CD8-positive, alpha-beta memory T cell (primary cell): ENCODE results near the gene ANKS6. TPM values are rescaled to one million over a fixed set of nuclear protein-coding genes. Genes with fewer than 3 reads are reported as not detected.
A peak's percentile ranks its signal among the peaks of the same experiment; 100 is the strongest.

Experiments used
- CTCF ChIA-PET: fragments of 350-600 bp; sonication (Branson Sonifier 250); formaldehyde crosslinking; loops from one replicate; lab custom pipeline; 2021; ENCODE audit warnings: antibody characterized with exemption; lab: Charles Lee
- POLR2A ChIA-PET: fragments of 350-600 bp; sonication (Branson Sonifier 250); formaldehyde crosslinking; loops from one replicate; lab custom pipeline; 2021; ENCODE audit warnings: antibody characterized with exemption; lab: Charles Lee
- DNase-seq, 5 donors: peaks; one replicate each; pipeline versions ENCODE4 v3.0.0 to v3.0.0-alpha.2; 2020 to 2022; ENCODE audit warnings: mixed read lengths in 1 of 5
- H3K27ac ChIP-seq: one replicate; pipeline ENCODE4 v1.7.0; 2013; ENCODE audit warnings: low read depth, mild to moderate bottlenecking, low read length, moderate library complexity
- H3K27me3 ChIP-seq: 2 replicates; pipeline ENCODE4 v1.7.0; 2013; ENCODE audit warnings: low read length, mild to moderate bottlenecking; ENCODE audit not compliant: insufficient read depth, poor library complexity, severe bottlenecking
- H3K36me3 ChIP-seq: 2 replicates; pipeline ENCODE4 v1.7.0; 2013; ENCODE audit warnings: mild to moderate bottlenecking, low read length, moderate library complexity; ENCODE audit not compliant: insufficient read depth
- H3K4me1 ChIP-seq: 2 replicates; pipeline ENCODE4 v1.7.0; 2013; ENCODE audit warnings: mild to moderate bottlenecking, low read length, moderate library complexity; ENCODE audit not compliant: insufficient read depth
- H3K4me3 ChIP-seq: 2 replicates; pipeline ENCODE4 v1.7.0; 2013; ENCODE audit warnings: mild to moderate bottlenecking, low read length
- H3K9me3 ChIP-seq: 2 replicates; pipeline ENCODE4 v1.7.0; 2013; ENCODE audit warnings: mild to moderate bottlenecking, low read length
- H3K27ac Mint-ChIP-seq, 8 donors: one replicate each; pipeline ENCODE4 v1.8.0; 2020 to 2021; ENCODE audit warnings: mixed read lengths in 8 of 8, mild to moderate bottlenecking in 6 of 8, inconsistent platforms in 3 of 8, moderate library complexity in 3 of 8
- H3K27me3 Mint-ChIP-seq, 2 donors: one replicate each; pipeline ENCODE4 v1.8.0; 2020 to 2021; ENCODE audit warnings: mixed read lengths in 2 of 2, mild to moderate bottlenecking in 1 of 2, moderate library complexity in 1 of 2
- H3K36me3 Mint-ChIP-seq, 3 donors: one replicate each; pipeline ENCODE4 v1.8.0; 2020 to 2021; ENCODE audit warnings: mixed read lengths in 3 of 3, inconsistent platforms in 1 of 3, mild to moderate bottlenecking in 1 of 3
- H3K4me1 Mint-ChIP-seq, 3 donors: one replicate each; pipeline ENCODE4 v1.8.0; 2020 to 2021; ENCODE audit warnings: mixed read lengths in 3 of 3, inconsistent platforms in 1 of 3, mild to moderate bottlenecking in 1 of 3
- H3K4me3 Mint-ChIP-seq, 7 donors: one replicate each; pipeline ENCODE4 v1.8.0; 2020 to 2021; ENCODE audit warnings: mixed read lengths in 7 of 7, mild to moderate bottlenecking in 6 of 7, moderate library complexity in 4 of 7, inconsistent platforms in 2 of 7
- H3K9me3 Mint-ChIP-seq, 5 donors: one replicate each; pipeline ENCODE4 v1.8.0; 2020 to 2022; ENCODE audit warnings: mixed read lengths in 5 of 5, mild to moderate bottlenecking in 3 of 5, moderate library complexity in 2 of 5, inconsistent platforms in 1 of 5
- polyA plus RNA-seq: library from polyadenylated mRNA; unstranded; fragments of 300-500 nt; fragmentation: Illumina TruSeq; gene quantifications from one replicate; pipeline ENCODE4 v1.2.3, GENCODE V29; 2021
- total RNA-seq, 2 experiments: library from RNA; stranded (reverse); gene quantifications; one replicate each; pipeline ENCODE4 v1.2.3, GENCODE V29; 2021

The ANKS6 gene
- total and polyA plus RNA-seq, 3 experiments from 2014 or later: 9.0 to 17.5 (median 16.8) TPM

- H3K4me1 ChIP-seq: no peaks in the 10 kb centered on the region
- H3K9me3 ChIP-seq: no peaks in the 10 kb centered on the region
- no peaks in the 10 kb centered on the region for H3K36me3 Mint-ChIP-seq
- H3K36me3 ChIP-seq: no peaks in the 10 kb centered on the region
- DNase-seq: no peak
- H3K4me1 Mint-ChIP-seq: peaks cover 7 to 16% (median 11%) of the 10 kb centered on the region in 3 donors
- H3K9me3 Mint-ChIP-seq: no peaks in the 10 kb centered on the region
- H3K4me3 ChIP-seq: no peak overlapping the region
- H3K27me3 Mint-ChIP-seq: peaks cover 40 to 70% of the 10 kb centered on the region in 2 donors
- no peak overlapping the region for H3K27ac ChIP-seq
- ChIA-PET POLR2A (no interaction called here), CTCF (no interaction called here)
- H3K4me3 Mint-ChIP-seq: peak overlapping the region in 1 of 7 donors; percentile 65
- H3K27ac Mint-ChIP-seq: no peak overlapping the region
- H3K27me3 ChIP-seq: peaks cover 5% of the 10 kb centered on the region
Measured at GRCh38 chr9:98707166-98708102, 88.9 kb downstream of the ANKS6 start.

GRCh38 chr9:98706651-98707165 is 89.6 kb downstream of the ANKS6 start:
- no peak overlapping the region for H3K4me3 ChIP-seq
- H3K9me3 Mint-ChIP-seq: no peaks in the 10 kb centered on the region
- no peaks in the 10 kb centered on the region for H3K9me3 ChIP-seq
- H3K27me3 Mint-ChIP-seq: peaks cover 39 to 68% of the 10 kb centered on the region in 2 donors
- H3K4me3 Mint-ChIP-seq: peak overlapping the region in 2 of 7 donors; percentile 10 to 23
- DNase-seq: no peak
- no peaks in the 10 kb centered on the region for H3K36me3 ChIP-seq
- peaks cover 7 to 16% (median 11%) of the 10 kb centered on the region in 3 donors for H3K4me1 Mint-ChIP-seq
- no peaks in the 10 kb centered on the region for H3K36me3 Mint-ChIP-seq
- H3K27ac Mint-ChIP-seq: no peak overlapping the region
- CTCF ChIA-PET: no interaction called here
- H3K27me3 ChIP-seq: peaks cover 9% of the 10 kb centered on the region
- no peaks in the 10 kb centered on the region for H3K4me1 ChIP-seq
- POLR2A ChIA-PET: interaction anchor here (0.6 kb wide), 1 partner anchor 1271 kb away, joined by 4 read pairs; no protein-coding TSS in a partner anchor
- no peak overlapping the region for H3K27ac ChIP-seq

GRCh38 chr9:98702835-98703380 is 93.4 kb downstream of the ANKS6 start:
- H3K36me3 Mint-ChIP-seq: no peaks in the 10 kb centered on the region
- DNase-seq: no peak
- Histone ChIP-seq H3K27ac (no peak overlapping the region), H3K4me3 (no peak overlapping the region), H3K4me1 (no peaks in the 10 kb centered on the region), H3K36me3 (no peaks in the 10 kb centered on the region), H3K9me3 (no peaks in the 10 kb centered on the region), H3K27me3 (peaks cover 9% of the 10 kb centered on the region)
- peaks cover 31 to 67% of the 10 kb centered on the region in 2 donors for H3K27me3 Mint-ChIP-seq
- ChIA-PET CTCF (no interaction called here), POLR2A (no interaction called here)
- H3K9me3 Mint-ChIP-seq: peaks cover 0 to 4% (median 2%) of the 10 kb centered on the region in 5 donors
- H3K4me3 Mint-ChIP-seq: no peak overlapping the region
- no peak overlapping the region for H3K27ac Mint-ChIP-seq
- H3K4me1 Mint-ChIP-seq: peaks cover 5 to 7% (median 6%) of the 10 kb centered on the region in 3 donors

GRCh38 chr9:98702340-98702739 is 94.0 kb downstream of the ANKS6 start:
- Histone ChIP-seq H3K4me1 (no peaks in the 10 kb centered on the region), H3K27ac (no peak overlapping the region), H3K9me3 (no peaks in the 10 kb centered on the region), H3K36me3 (no peaks in the 10 kb centered on the region), H3K4me3 (no peak overlapping the region), H3K27me3 (peaks cover 9% of the 10 kb centered on the region)
- ChIA-PET CTCF (no interaction called here), POLR2A (no interaction called here)
- DNase-seq: no peak
- H3K9me3 Mint-ChIP-seq: peaks cover 0 to 4% (median 2%) of the 10 kb centered on the region in 5 donors
- H3K27ac Mint-ChIP-seq: no peak overlapping the region
- H3K36me3 Mint-ChIP-seq: no peaks in the 10 kb centered on the region
- peaks cover 5 to 7% (median 6%) of the 10 kb centered on the region in 3 donors for H3K4me1 Mint-ChIP-seq
- peaks cover 31 to 67% of the 10 kb centered on the region in 2 donors for H3K27me3 Mint-ChIP-seq
- H3K4me3 Mint-ChIP-seq: no peak overlapping the region

- H3K36me3 ChIP-seq: no peaks in the 10 kb centered on the region
- Mint-ChIP-seq H3K9me3 (peaks cover 0 to 5% (median 2%) of the 10 kb centered on the region in 5 donors), H3K27ac (no peak overlapping the region), H3K4me3 (no peak overlapping the region), H3K4me1 (peaks cover 0 to 4% (median 2%) of the 10 kb centered on the region in 3 donors), H3K27me3 (peaks cover 25 to 65% of the 10 kb centered on the region in 2 donors), H3K36me3 (no peaks in the 10 kb centered on the region)
- ChIA-PET CTCF (no interaction called here), POLR2A (no interaction called here)
- H3K4me3 ChIP-seq: no peak overlapping the region
- H3K27me3 ChIP-seq: peaks cover 6% of the 10 kb centered on the region
- no peaks in the 10 kb centered on the region for H3K9me3 ChIP-seq
- DNase-seq: no peak
- H3K27ac ChIP-seq: no peak overlapping the region
- H3K4me1 ChIP-seq: no peaks in the 10 kb centered on the region
Measured at GRCh38 chr9:98701576-98701975, 94.8 kb downstream of the ANKS6 start.

- no peak overlapping the region for H3K27ac ChIP-seq
- peaks cover 21 to 64% of the 10 kb centered on the region in 2 donors for H3K27me3 Mint-ChIP-seq
- ChIA-PET POLR2A (no interaction called here), CTCF (no interaction called here)
- H3K27me3 ChIP-seq: peaks cover 5% of the 10 kb centered on the region
- no peaks in the 10 kb centered on the region for H3K36me3 ChIP-seq
- H3K4me3 ChIP-seq: no peak overlapping the region
- H3K9me3 Mint-ChIP-seq: peaks cover 0 to 5% (median 2%) of the 10 kb centered on the region in 5 donors
- H3K9me3 ChIP-seq: no peaks in the 10 kb centered on the region
- no peak overlapping the region for H3K27ac Mint-ChIP-seq
- no peak overlapping the region for H3K4me3 Mint-ChIP-seq
- no peak for DNase-seq
- H3K4me1 ChIP-seq: no peaks in the 10 kb centered on the region
- H3K4me1 Mint-ChIP-seq: no peaks in the 10 kb centered on the region
- no peaks in the 10 kb centered on the region for H3K36me3 Mint-ChIP-seq
Measured at GRCh38 chr9:98700801-98701200, 95.6 kb downstream of the ANKS6 start.

GRCh38 chr9:98698856-98699255 is 97.5 kb downstream of the ANKS6 start:
- no peak for DNase-seq
- ChIA-PET CTCF (interaction anchor here (1.4 kb wide), 1 partner anchor 21 kb away, joined by 3 read pairs; no protein-coding TSS in a partner anchor), POLR2A (no interaction called here)
- Mint-ChIP-seq H3K9me3 (peaks cover 0 to 5% (median 2%) of the 10 kb centered on the region in 5 donors), H3K36me3 (no peaks in the 10 kb centered on the region), H3K4me1 (no peaks in the 10 kb centered on the region), H3K4me3 (no peak overlapping the region), H3K27ac (no peak overlapping the region), H3K27me3 (peaks cover 18 to 56% of the 10 kb centered on the region in 2 donors)
- H3K36me3 ChIP-seq: no peaks in the 10 kb centered on the region
- H3K27ac ChIP-seq: no peak overlapping the region
- no peak overlapping the region for H3K4me3 ChIP-seq
- peaks cover 5% of the 10 kb centered on the region for H3K27me3 ChIP-seq
- H3K9me3 ChIP-seq: no peaks in the 10 kb centered on the region
- H3K4me1 ChIP-seq: no peaks in the 10 kb centered on the region

- Histone ChIP-seq H3K4me1 (no peaks in the 10 kb centered on the region), H3K27me3 (no peaks in the 10 kb centered on the region), H3K27ac (no peak overlapping the region), H3K36me3 (no peaks in the 10 kb centered on the region), H3K4me3 (no peak overlapping the region), H3K9me3 (no peaks in the 10 kb centered on the region)
- no peak overlapping the region for H3K27ac Mint-ChIP-seq
- POLR2A ChIA-PET: no interaction called here
- H3K9me3 Mint-ChIP-seq: peaks cover 0 to 2% (median 0%) of the 10 kb centered on the region in 5 donors
- CTCF ChIA-PET: no interaction called here
- H3K36me3 Mint-ChIP-seq: no peaks in the 10 kb centered on the region
- peaks cover 3 to 40% of the 10 kb centered on the region in 2 donors for H3K27me3 Mint-ChIP-seq
- H3K4me3 Mint-ChIP-seq: no peak overlapping the region
- no peaks in the 10 kb centered on the region for H3K4me1 Mint-ChIP-seq
- DNase-seq: no peak
Measured at GRCh38 chr9:98694943-98695342, 101.4 kb downstream of the ANKS6 start.
